ENCODE data around the gene MAGEL2. TPM values are rescaled to one million over a fixed set of nuclear protein-coding genes. Genes with fewer than 3 reads are reported as not detected.

Gene MAGEL2
- total and polyA plus RNA-seq, 2 donors (not counting 3 experiments of a cell fraction or from before 2014, with no cell fraction given) = not detected

- FAIRE-seq (no peak), DNase-seq (ENCODE audit: low read depth, low spot score) (no peak)
- intact Hi-C loops (cut with micrococcal nuclease) (no loop called here), dilution Hi-C loops (cut with MboI; ENCODE audit: extremely low pct_ligation_motif_present, low sequenced_read_pairs) (no loop called here)
- H3K9me1 ChIP-seq (replicated peaks; ENCODE audit: control insufficient read depth, extremely low read depth, insufficient read depth, low read length) = no peaks in the 10 kb centered on the region
- H3K4me2 ChIP-seq (ENCODE audit: insufficient read depth, low read length) = no peak overlapping the region
- no TSS peak for BruUV-seq (replicated peaks)
- no peak overlapping the region for H3K4me3 ChIP-seq (replicated peaks in 1 of 3; ENCODE audit: insufficient read depth in 1 of 3, low read depth in 1 of 3, low read length in 3 of 3)
- no peaks in the 10 kb centered on the region for H3K36me3 ChIP-seq (ENCODE audit: control insufficient read depth in 2 of 2, extremely low read depth in 1 of 2, insufficient read depth in 2 of 2, low read length in 2 of 2)
- H3K4me1 ChIP-seq (ENCODE audit: control insufficient read depth, extremely low read depth, insufficient read depth, low read length) = no peaks in the 10 kb centered on the region
- TF ChIP-seq POLR2A (IDR thresholded peaks at IDR 0.05; ENCODE audit: low read depth, low read length) (no peak), EZH2 (IDR thresholded peaks at IDR 0.05; ENCODE audit: borderline replicate concordance, low read depth, low read length, severe bottlenecking) (no peak), MYC (IDR thresholded peaks at IDR 0.05; ENCODE audit: low read depth, low read length) (no peak), GATA2 (IDR thresholded peaks at IDR 0.05; ENCODE audit: insufficient read depth, insufficient read length, low read depth, low read length) (no peak), JUN (IDR thresholded peaks at IDR 0.05; ENCODE audit: borderline replicate concordance, insufficient read depth, insufficient read length, low read depth) (no peak), FOS (IDR thresholded peaks at IDR 0.05; ENCODE audit: borderline replicate concordance, insufficient read depth, low read length) (no peak), POLR2AphosphoS5 (IDR thresholded peaks at IDR 0.05; ENCODE audit: insufficient read depth, low read depth, low read length) (no peak), MAX (IDR thresholded peaks at IDR 0.05; ENCODE audit: insufficient read depth, insufficient read length) (no peak)
- H3K27ac ChIP-seq (ENCODE audit: insufficient read depth, low read depth, low read length) = no peak overlapping the region
- no peaks in the 10 kb centered on the region for H3K9me3 ChIP-seq (replicated peaks; ENCODE audit: control insufficient read depth, insufficient read depth, low read length)
- ChIA-PET POLR2A (no interaction called here), CTCF (no interaction called here)
- H4K20me1 ChIP-seq (replicated peaks; ENCODE audit: control insufficient read depth, extremely low read depth, insufficient read depth, low read length) = no peaks in the 10 kb centered on the region
- H3K9ac ChIP-seq (replicated peaks; ENCODE audit: extremely low read depth, insufficient read depth, low read length) = no peak overlapping the region
- no peaks in the 10 kb centered on the region for H3K79me2 ChIP-seq (ENCODE audit: control insufficient read depth, insufficient read depth, low read length)
- no peak overlapping the region for H2AFZ ChIP-seq (ENCODE audit: low read depth, low read length)
- H3K27me3 ChIP-seq (ENCODE audit: control insufficient read depth in 2 of 2, insufficient read depth in 2 of 2, low read length in 2 of 2) = no peaks in the 10 kb centered on the region
Observed at GRCh38 chr15:23670970-23671369, 23.3 kb upstream of the MAGEL2 start.

- no peaks in the 10 kb centered on the region for H4K20me1 ChIP-seq (replicated peaks; ENCODE audit: control insufficient read depth, extremely low read depth, insufficient read depth, low read length)
- ChIA-PET CTCF (no interaction called here), POLR2A (no interaction called here)
- no peak overlapping the region for H3K27ac ChIP-seq (ENCODE audit: insufficient read depth, low read depth, low read length)
- FAIRE-seq (no peak), DNase-seq (ENCODE audit: low read depth, low spot score) (no peak)
- H2AFZ ChIP-seq (ENCODE audit: low read depth, low read length) = no peak overlapping the region
- no peak for TF ChIP-seq EZH2 (IDR thresholded peaks at IDR 0.05; ENCODE audit: borderline replicate concordance, low read depth, low read length, severe bottlenecking)
- no peak for TF ChIP-seq MYC (IDR thresholded peaks at IDR 0.05; ENCODE audit: low read depth, low read length)
- H3K9me3 ChIP-seq (replicated peaks; ENCODE audit: control insufficient read depth, insufficient read depth, low read length) = no peaks in the 10 kb centered on the region
- no peak overlapping the region for H3K9ac ChIP-seq (replicated peaks; ENCODE audit: extremely low read depth, insufficient read depth, low read length)
- no peaks in the 10 kb centered on the region for H3K79me2 ChIP-seq (ENCODE audit: control insufficient read depth, insufficient read depth, low read length)
- no peaks in the 10 kb centered on the region for H3K36me3 ChIP-seq (ENCODE audit: control insufficient read depth in 2 of 2, extremely low read depth in 1 of 2, insufficient read depth in 2 of 2, low read length in 2 of 2)
- no peaks in the 10 kb centered on the region for H3K9me1 ChIP-seq (replicated peaks; ENCODE audit: control insufficient read depth, extremely low read depth, insufficient read depth, low read length)
- BruUV-seq (replicated peaks) = no TSS peak
- H3K27me3 ChIP-seq (ENCODE audit: control insufficient read depth in 2 of 2, insufficient read depth in 2 of 2, low read length in 2 of 2) = no peaks in the 10 kb centered on the region
- H3K4me3 ChIP-seq (replicated peaks in 1 of 3; ENCODE audit: insufficient read depth in 1 of 3, low read depth in 1 of 3, low read length in 3 of 3) = no peak overlapping the region
- no peak overlapping the region for H3K4me2 ChIP-seq (ENCODE audit: insufficient read depth, low read length)
- intact Hi-C loops (cut with micrococcal nuclease) (no loop called here), dilution Hi-C loops (cut with MboI; ENCODE audit: extremely low pct_ligation_motif_present, low sequenced_read_pairs) (no loop called here)
- H3K4me1 ChIP-seq (ENCODE audit: control insufficient read depth, extremely low read depth, insufficient read depth, low read length) = no peaks in the 10 kb centered on the region
Observed at GRCh38 chr15:23663232-23663631, 15.6 kb upstream of the MAGEL2 start.
